Central memory CD4-positive, alpha-beta T cell (primary cell): ENCODE results near the gene NDUFA8.
A peak's percentile ranks its signal among the peaks of the same experiment; 100 is the strongest.

Experiments used
- DNase-seq: peaks from one replicate; pipeline ENCODE4 v3.0.0; 2022
- total RNA-seq, 3 experiments: gene quantifications; one replicate each; lab custom pipeline; 2026; lab: John Stamatoyannopoulos, UW

The NDUFA8 gene
- 4.1 to 27.6 (median 14.6) reads per million in 3 experiments for total RNA-seq

DNA sequence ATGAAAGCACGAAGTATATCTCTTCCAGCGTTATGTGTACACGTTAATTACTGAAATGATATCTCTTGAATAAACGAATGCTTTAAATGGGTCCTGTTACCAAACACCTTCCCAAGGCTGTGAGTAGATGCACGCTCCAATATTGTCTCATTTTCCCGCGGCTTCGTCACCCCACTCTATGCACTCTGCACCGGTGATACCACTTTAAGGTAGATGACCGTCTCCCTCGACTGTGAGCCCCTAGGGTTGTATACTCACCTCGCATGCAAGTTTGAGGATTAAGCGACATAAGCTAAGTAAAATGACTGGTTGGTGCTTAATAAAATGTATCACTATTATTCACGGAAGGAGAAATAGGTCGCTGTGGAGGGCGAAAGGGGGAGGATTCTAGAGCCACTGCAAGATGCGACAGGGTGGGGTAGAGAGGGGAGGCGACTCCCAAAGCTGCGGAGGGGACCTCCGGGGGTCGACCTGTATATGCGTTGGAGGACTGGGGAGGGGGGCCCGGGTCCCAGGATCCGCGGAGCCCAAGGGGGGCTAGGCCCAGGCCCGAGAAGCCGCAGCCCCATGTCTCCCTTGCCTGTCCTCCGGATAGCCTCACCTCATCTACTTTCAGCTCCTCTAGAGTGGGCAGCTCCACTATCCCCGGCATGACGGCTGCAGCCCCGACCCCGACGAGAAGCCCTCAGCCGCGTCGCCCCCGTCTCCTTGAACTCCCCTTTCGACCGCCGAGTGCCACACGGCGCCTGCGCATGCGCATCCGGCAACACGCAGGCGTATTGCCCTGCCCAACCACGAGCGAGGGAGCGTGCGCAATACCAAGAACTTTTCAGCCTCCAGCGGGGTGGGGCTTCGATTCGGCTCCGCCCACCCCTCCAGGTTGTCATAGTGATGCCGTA lies at the start of gene NDUFA8, which contains the start of gene MORN5:
Gene NDUFA8 (minus strand): TSS at position 754 of the 899 bp plus-strand sequence. CDS start 102 bp downstream, at position 652.
Gene MORN5 (plus strand): TSS at position 883 of the 899 bp plus-strand sequence. CDS start 65 bp downstream, outside the sequence.
- peak; percentile 95 for DNase-seq

DNA sequence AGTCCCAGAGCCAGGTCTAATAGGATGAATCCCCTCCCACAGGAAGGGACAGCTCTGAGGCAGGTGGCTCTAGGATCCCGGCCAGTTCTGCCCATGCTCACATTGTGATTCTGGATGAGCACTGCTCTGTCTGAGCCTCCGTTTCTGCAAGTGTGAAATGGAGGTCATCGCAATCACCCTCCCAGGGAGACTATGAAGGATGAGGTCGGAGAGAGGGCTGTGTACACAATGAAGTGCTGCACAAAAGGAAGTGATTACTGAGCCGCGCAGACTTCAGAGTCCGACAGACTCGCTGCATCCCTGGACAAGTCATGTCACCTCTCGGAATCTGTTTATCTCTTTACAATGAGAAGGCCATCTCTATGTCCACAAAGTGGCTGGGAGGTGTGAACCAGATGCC lies 47.5 kb upstream of the NDUFA8 start:
- no peak for DNase-seq

- DNase-seq, result no peak
These were observed 46.8 kb upstream of the NDUFA8 start for GRCh38 chr9:122206118-122207046.

- no peak for DNase-seq
These were observed 45.6 kb upstream of the NDUFA8 start for GRCh38 chr9:122205176-122205575.

DNA sequence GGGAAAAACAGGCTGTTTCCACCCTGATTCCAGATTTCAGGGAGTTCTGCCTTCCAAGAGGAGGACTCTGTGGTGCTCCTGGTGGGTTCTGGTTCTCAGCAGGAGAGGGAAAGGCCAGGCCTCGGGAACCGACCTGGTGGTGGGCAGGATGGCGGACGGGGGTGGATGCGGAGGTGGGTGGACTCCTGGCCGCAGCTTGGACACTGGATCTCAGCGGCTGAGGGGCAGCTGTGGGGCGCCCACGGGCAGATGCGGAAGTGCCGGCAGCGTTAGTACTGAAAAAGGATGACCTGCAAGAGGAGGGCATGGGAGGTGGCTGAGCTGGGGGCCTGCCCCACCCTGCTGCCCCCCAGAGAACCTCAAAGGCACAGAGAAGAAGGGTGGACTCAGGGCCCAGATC lies 44.9 kb upstream of the NDUFA8 start:
- no peak for DNase-seq

- DNase-seq, result no peak
These were observed 44.5 kb upstream of the NDUFA8 start for GRCh38 chr9:122204055-122204454.

- no peak for DNase-seq
These were observed 42.5 kb upstream of the NDUFA8 start for GRCh38 chr9:122202111-122202510.

DNA sequence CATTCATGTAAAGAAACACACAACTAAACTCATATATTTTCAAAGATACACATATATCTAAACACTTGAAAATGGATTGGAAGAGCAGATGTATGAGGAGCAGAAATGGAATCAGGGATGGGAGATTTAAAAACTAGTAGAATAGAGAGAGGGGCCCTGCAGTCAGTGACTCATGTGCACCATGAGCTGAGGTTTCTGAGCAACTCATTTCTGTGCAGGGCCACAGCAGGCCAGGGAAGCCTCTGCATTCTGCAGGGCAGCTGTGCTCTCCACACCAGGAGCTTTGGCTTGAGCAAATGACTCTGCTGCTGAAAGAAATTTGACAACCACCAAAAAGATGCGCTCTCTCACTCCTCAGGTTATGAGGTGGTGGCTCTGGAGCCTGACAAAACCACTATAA lies 42.1 kb upstream of the NDUFA8 start:
- DNase-seq, result no peak

DNA sequence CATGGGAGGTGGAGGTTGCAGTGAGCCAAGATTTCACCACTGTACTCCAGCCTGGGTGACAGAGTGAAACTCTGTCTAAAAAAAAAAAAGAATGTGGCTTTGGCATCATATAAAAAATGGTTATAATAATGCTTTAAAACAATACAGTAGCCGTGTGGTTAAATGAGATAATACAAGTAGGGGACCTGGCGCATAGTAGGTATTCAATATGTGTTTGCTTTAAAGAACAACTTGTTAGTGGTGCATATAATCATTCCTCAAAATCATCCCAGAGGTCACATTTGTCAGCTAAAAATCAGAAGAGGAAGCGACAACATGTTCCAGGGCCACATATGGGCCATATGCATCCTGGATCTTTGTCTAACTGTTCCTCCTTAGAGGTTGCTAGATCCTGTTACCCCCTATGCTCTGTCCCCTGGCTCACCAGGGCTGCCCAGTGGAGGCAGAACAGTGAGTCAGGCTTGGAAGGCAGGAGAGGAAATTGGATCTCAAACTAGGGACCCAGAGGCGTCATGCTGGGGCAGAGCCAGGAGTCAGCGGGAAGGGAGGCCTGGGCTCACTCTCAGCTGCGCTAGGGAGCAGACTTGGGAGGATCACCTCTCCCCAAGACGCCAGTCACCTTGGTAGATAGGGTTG lies 41.5 kb upstream of the NDUFA8 start:
- DNase-seq, result no peak

DNA sequence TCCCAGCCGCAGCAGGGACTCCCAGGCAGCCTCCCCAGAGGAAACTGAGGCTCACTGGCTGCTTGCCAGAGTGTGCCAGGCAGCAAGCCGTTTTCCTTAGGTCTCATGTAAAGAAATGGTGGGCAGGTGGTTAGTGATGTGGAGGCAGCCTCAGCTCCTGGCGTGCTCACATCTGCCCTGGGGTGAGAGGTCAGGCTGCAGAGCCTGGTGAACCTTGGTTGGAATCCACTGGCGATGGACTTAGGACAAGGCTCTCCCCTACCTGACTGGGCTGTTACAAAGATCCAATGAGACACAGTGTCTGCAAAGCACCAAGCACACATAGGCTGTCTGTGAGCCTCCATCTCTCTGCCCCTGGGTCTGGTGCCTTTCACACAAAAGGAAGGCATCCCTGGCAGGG lies 38.3 kb upstream of the NDUFA8 start:
- DNase-seq, result no peak

- DNase-seq, result no peak
These were observed 37.8 kb upstream of the NDUFA8 start for GRCh38 chr9:122197426-122197825.

GRCh38 chr9:122195875-122196274 lies 36.3 kb upstream of the NDUFA8 start:
- DNase-seq, result no peak

DNA sequence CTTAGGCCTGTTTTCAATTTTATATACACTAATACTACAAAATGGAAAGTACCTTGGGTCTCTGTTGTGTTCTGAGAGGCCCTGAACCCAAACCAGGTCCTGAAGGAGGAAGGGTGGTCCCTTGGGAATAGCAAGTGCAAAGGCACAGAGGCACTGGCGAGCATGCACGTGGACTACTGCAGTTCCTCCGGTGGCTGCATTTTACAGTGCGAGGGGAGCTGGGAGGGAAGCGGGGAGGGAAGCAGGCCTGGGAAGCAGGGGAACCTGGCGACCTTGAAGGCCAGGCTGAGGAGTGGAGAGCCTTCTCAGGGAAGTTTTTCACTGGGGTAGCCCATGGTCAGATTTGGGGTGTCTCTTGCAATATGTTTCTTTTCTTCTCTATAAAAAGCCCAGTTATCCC lies 34.1 kb upstream of the NDUFA8 start:
- no peak for DNase-seq

DNA sequence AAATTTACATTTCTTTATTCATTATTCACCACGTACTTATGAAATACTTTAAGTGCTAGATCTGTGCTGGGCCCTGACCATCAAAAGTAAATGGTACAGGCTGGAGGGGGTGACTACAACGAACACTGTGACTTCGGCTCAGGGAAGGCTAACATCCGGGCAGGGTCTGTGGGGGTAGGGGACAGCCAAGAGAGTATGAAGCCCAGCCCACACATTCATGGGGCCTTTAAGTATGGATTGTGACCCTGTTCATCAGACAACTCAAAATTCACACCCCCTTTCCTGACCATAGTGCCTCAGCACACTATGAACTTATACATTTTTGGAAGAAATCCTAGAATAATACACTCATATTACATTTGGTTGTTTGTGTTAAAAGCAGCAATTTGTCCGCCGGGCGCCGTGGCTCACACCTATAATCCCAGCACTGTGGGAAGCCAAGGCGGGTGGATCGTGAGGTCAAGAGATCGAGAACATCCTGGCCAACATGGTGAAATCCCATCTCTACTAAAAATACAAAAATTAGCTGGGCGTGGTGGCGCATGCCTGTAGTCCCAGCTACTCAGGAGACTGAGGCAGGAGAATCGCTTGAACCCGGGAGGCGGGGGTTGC lies 33.4 kb upstream of the NDUFA8 start:
- DNase-seq, result no peak

DNA sequence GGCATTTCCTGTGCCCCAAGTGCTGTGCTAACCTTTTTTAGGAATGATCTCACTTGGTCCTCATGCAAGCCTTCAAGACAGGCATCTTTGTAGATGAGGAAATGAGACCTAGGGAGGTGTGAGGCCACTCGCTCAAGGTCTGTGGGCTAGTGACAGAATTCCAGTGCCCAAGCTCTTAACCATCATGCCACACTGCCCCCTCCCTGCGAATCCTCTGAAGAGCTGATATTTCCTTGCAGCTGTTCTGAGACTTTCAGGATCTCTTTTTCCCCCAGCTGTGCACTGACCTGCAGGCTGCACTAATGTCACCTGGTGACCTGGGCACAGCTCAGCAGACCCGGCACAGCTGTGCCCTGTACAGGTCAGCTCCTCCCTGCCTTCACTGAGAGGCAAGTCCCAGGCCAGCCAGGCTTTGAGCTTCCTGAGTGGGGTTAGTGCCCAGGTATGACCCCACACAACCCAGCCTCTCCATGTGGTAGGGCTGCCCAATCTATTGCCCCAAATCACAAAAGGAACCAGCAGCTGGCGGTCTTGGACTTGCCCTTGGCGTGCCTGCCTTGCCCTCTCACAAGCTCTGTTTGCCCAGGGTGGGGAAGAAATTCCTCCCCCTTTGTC lies 32.8 kb upstream of the NDUFA8 start:
- DNase-seq, result no peak

GRCh38 chr9:122191584-122191983 lies 32.0 kb upstream of the NDUFA8 start:
- no peak for DNase-seq

DNA sequence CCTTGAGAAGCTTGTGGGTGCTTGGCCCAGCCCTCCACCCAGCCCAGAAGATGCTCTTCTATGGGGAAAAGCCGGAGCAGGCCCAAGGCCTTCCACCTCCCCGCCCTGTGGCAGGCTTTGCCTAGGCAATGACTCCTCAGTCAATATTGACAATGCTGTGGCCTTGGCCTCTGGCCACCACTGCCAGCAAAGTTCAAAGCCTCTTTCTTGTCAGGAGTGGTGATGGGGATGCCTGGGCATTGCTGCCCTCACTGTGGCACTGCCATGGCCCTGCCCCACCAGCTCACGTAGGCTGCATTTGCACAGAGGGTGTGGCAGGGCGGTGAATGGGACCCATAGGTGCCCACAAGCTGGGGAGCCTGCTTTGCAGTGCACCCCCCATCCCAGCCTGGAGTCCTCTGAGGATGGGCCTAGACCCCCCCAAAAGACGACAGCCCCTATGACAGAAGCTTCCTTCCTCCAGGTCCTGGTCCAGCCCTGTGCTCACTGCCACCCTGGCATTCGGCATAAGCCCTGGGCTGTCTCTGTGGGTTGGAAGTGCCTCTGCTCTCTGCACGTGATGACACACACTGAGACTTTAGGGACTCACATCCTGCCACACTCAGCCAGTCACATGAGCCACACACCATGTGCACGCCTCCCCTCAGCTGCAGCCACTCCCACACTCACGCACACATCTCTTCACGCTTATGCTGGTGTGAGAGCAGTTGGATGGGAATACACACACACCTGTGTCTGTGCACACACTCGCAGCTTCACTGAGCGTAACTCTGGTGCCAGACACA lies 31.2 kb upstream of the NDUFA8 start:
- no peak for DNase-seq

DNA sequence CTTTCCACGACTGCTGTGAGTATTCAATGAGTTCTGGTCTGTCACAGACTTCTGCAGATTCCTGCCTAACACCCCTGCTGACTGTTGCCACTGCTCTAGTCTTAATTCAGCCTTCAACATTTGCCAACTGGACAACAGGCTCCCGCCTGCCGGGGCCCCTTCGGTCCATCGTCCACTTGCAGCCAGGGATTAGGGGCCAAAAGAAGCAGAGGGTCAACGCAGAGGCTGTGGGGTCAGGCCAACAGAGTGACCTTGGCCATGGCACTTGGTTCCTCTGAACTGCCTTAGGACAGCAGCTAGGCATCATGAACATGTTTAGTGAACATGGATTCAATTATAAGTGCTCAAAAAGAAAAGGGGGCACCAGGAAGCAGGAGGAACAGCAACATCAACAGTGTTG lies 28.8 kb upstream of the NDUFA8 start:
- DNase-seq, result no peak

- no peak for DNase-seq
These were observed 27.3 kb upstream of the NDUFA8 start for GRCh38 chr9:122186777-122187470.

GRCh38 chr9:122186301-122186700 lies 26.7 kb upstream of the NDUFA8 start:
- no peak for DNase-seq
